Lower lobe of right lung (tissue), 2 donors: ENCODE measurements around the gene SCYL2. TPM values are rescaled to one million over a fixed set of nuclear protein-coding genes. Genes with fewer than 3 reads are reported as not detected.
"Not testable (repeated sequence)": the region's sequence is repeated elsewhere in the genome, so short reads cannot be mapped to it uniquely, and the experiment has no call there.

Experiments
- ATAC-seq, 2 donors: fragments of 200-7000 bp; cut with Tn5 transposase; one replicate each; pipeline ENCODE4 v1.9.1; 2020 to 2022; ENCODE audit warnings: mild to moderate bottlenecking in 2 of 2, moderate library complexity in 2 of 2
- DNase-seq: peaks from one replicate; pipeline ENCODE4 v3.0.0-alpha.2; 2020
- H3K27ac ChIP-seq: fragments of 200-600 bp; one replicate; pipeline ENCODE4 v1.8.0; 2022
- H3K27me3 ChIP-seq: fragments of 200-600 bp; one replicate; pipeline ENCODE4 v1.8.0; 2022; ENCODE audit warnings: low read depth
- H3K36me3 ChIP-seq: fragments of 200-600 bp; one replicate; pipeline ENCODE4 v1.8.0; 2022; ENCODE audit warnings: mild to moderate bottlenecking
- H3K4me1 ChIP-seq: fragments of 200-600 bp; one replicate; pipeline ENCODE4 v1.8.0; 2022
- H3K4me3 ChIP-seq: fragments of 200-600 bp; one replicate; pipeline ENCODE4 v1.8.0; 2022; ENCODE audit warnings: mild to moderate bottlenecking
- H3K9me3 ChIP-seq: fragments of 200-600 bp; one replicate; pipeline ENCODE4 v1.8.0; 2022
- intact Hi-C: fragments of 100-400 bp; cut with DNase I; formaldehyde crosslinking; loops from one replicate; pipeline ENCODE4 v1.11.0; 2022
- total RNA-seq: library from RNA; stranded (reverse); fragmentation: NEBNext Ultra II Directional; extraction: Animal tissue kit (Norgen Biotek cat#: 25700); gene quantifications from one replicate; pipeline ENCODE4 v1.2.1, GENCODE V29; 2021
- TF ChIP-seq, protein P1 (sequence below): fragments of 200-600 bp; IDR thresholded peaks from one replicate; pipeline ENCODE4 v1.8.0; 2022; ENCODE audit warnings: antibody characterized with exemption, mild to moderate bottlenecking
- donor health status: DM: no; HTN: yes; CAD: no; lungs with severe emphysema.

SCYL2 gene
- total RNA-seq, 1 donor from 2014 or later: 45.0 TPM

DNA sequence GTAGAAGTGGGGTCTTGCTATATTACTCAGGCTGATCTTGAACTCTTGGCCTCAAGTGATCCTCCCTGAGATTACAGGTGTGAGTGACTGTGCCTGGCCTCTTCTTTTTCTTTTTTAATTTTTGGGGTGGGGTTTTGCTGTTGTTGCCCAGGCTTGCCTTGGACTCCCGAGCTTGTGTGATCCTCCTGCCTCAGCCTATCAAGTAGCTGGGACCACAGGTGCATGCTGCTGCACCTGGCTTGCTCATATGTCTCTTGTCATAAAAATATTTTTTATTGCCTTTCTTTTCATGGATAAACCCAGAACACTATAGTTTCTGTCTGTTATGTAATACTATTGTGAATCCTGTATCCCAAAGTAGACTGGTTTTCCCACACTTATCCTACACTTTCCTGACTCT, 26.0 kb downstream of the SCYL2 start:
- Histone ChIP-seq H3K27ac (no peak overlapping the region), H3K4me1 (no peaks in the 10 kb centered on the region), H3K27me3 (no peaks in the 10 kb centered on the region), H3K4me3 (no peak overlapping the region), H3K36me3 (peaks cover 40% of the 10 kb centered on the region), H3K9me3 (no peaks in the 10 kb centered on the region)
- no peak for ATAC-seq
- no peak for DNase-seq
- intact Hi-C loops: no loop called here
- TF ChIP-seq, protein P1, sequence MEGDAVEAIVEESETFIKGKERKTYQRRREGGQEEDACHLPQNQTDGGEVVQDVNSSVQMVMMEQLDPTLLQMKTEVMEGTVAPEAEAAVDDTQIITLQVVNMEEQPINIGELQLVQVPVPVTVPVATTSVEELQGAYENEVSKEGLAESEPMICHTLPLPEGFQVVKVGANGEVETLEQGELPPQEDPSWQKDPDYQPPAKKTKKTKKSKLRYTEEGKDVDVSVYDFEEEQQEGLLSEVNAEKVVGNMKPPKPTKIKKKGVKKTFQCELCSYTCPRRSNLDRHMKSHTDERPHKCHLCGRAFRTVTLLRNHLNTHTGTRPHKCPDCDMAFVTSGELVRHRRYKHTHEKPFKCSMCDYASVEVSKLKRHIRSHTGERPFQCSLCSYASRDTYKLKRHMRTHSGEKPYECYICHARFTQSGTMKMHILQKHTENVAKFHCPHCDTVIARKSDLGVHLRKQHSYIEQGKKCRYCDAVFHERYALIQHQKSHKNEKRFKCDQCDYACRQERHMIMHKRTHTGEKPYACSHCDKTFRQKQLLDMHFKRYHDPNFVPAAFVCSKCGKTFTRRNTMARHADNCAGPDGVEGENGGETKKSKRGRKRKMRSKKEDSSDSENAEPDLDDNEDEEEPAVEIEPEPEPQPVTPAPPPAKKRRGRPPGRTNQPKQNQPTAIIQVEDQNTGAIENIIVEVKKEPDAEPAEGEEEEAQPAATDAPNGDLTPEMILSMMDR: no peak

DNA sequence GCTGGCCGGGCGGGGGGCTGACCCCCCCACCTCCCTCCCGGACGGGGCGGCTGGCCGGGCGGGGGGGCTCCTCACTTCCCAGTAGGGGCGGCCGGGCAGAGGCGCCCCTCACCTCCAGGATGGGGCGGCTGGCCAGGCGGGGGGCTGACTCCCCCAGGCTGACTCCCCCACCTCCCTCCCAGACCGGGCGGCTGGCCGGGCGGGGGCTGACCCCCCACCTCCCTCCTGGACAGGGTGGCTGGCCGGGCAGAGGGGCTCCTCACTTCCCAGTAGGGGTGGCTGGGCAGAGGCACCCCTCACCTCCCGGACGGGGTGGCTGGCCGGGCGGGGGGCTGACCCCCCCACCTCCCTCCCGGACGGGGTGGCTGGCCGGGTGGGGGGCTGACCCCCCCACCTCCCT, 27.4 kb downstream of the SCYL2 start:
- ATAC-seq, H3K4me3 ChIP-seq, H3K27ac ChIP-seq, H3K9me3 ChIP-seq, H3K27me3 ChIP-seq, DNase-seq, H3K4me1 ChIP-seq, intact Hi-C loops: not testable (repeated sequence)
- peaks cover 53% of the 10 kb centered on the region for H3K36me3 ChIP-seq

DNA sequence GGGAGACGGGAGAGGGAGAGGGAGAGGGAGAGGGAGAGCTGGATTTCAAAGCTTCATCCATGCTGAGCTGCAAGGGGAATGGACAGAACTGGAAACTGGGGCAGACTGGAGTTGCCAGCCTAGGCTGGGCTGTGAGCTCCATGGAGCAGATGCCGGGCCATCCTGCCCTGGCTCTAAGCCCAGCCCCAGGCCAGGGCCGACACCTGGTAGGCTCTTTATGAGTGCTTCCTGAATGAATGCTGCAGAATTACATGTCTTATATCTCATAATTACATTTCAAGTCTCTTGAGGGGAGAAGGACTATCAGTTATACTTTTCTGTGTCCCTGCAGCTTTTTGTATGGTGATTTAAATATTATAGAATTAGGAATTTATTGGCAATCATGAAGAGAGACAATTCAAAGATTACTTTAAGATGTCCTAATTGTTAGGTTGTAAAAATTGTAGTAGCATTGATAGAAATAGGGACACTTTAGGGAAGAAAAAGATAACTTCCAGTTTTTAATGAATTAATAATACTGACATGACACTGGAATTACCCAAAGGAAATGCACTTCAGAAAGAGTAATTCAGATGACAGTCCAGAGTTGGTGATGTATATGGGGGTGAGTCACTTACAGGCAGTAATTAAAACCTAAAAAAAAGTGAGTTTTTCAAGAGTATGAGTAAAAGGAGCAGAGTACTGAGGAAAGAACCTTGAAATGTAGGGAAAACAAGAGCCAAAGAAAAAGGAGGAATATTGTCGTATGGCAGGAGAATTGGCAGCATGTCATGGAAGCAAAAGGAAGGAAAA, 29.0 kb downstream of the SCYL2 start:
- no peak overlapping the region for H3K4me3 ChIP-seq
- H3K9me3 ChIP-seq: no peaks in the 10 kb centered on the region
- peaks cover 62% of the 10 kb centered on the region for H3K36me3 ChIP-seq
- no peak overlapping the region for H3K27ac ChIP-seq
- no peak for ATAC-seq
- no peaks in the 10 kb centered on the region for H3K27me3 ChIP-seq
- H3K4me1 ChIP-seq: no peaks in the 10 kb centered on the region
- no peak for DNase-seq
- intact Hi-C loops: no loop called here
- TF ChIP-seq, protein P1: no peak

DNA sequence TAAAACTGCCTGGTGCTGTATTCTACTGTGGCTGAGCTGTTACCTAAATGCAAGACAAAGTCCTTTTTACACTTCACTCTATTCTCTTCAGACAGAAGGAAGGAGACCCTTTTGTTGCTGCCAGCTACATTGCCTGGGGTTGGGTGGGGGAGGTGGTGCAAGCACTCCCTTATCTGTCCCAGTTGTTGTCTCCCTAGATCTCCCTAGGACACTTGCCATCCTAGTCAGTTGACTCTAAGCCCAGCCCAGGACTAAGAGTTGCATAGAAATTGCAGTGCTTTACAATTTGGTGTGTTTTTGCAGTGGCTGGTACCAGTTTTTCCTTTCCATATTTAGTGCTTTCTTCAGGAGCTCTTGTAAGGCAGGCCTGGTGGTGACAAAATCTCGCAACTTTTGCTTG, 35.1 kb downstream of the SCYL2 start:
- Histone ChIP-seq H3K4me3 (no peak overlapping the region), H3K36me3 (peaks cover 65% of the 10 kb centered on the region), H3K9me3 (peaks cover 2% of the 10 kb centered on the region), H3K4me1 (no peaks in the 10 kb centered on the region), H3K27ac (no peak overlapping the region), H3K27me3 (no peaks in the 10 kb centered on the region)
- DNase-seq (no peak), ATAC-seq (no peak)
- TF ChIP-seq, protein P1: no peak
- intact Hi-C loops: no loop called here

DNA sequence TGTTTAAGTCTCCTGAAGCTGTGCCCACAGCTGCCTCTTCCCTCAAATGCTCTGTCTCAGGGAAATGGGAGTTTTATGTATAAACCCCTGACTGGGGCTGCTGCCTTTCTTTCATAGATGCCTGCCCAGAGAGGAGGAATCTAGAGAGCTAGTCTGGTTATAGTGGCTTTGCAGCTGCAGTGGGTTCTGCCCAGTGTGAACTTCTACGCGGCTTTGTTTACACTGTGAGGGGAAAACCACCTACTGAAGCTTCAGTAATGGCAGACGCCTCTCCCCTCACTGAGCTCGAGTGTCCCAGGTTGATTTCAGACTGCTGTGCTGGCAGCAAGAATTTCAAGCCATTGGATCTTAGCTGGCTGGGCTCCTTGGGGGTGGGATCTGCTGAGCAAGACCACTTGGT, 36.9 kb downstream of the SCYL2 start:
- Histone ChIP-seq H3K36me3 (peaks cover 47% of the 10 kb centered on the region), H3K9me3 (peaks cover 3% of the 10 kb centered on the region), H3K4me3 (no peak overlapping the region), H3K27ac (no peak overlapping the region), H3K4me1 (no peaks in the 10 kb centered on the region), H3K27me3 (no peaks in the 10 kb centered on the region)
- intact Hi-C loops: no loop called here
- TF ChIP-seq, protein P1: no peak
- DNase-seq (no peak), ATAC-seq (no peak)

DNA sequence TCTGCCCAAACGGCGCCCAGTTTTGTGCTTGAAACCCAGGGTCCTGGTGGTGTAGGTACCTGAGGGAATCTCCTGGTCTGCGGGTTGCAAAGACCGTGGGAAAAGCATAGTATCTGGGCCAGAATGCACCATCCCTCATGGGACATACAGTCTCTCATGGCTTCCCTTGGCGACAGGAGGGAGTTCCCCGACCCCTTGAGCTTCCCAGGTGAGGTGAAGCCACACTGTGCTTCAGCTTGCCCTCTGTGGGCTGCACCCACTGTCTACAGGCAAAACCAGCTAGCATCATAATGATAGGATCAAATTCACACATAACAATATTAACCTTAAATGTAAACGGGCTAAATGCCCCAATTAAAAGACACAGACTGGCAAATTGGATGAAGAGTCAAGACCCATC, 37.4 kb downstream of the SCYL2 start:
- intact Hi-C loops: not testable (repeated sequence)
- H3K36me3 ChIP-seq: peaks cover 42% of the 10 kb centered on the region

DNA sequence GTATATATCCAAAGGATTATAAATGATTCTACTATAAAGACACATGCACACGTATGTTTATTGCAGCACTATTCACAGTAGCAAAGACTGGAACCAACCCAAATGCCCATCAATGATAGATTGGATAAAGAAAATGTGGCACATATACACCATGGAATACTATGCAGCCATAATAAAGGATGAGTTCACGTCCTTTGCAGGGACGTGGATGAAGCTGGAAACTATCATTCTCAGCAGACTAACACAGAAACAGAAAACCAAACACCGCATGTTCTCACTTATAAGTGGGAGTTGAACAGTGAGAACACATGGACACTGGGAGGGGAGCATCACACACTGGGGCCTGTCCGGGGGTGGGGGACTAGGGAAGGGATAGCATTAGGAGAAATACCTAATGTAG, 41.2 kb downstream of the SCYL2 start:
- ATAC-seq, H3K27ac ChIP-seq: not testable (repeated sequence)

More for the DNA sequence above, 37.4 kb downstream of the SCYL2 start:
- H3K4me1 ChIP-seq, H3K27me3 ChIP-seq, H3K4me3 ChIP-seq, DNase-seq, ATAC-seq, H3K27ac ChIP-seq, H3K9me3 ChIP-seq: not testable (repeated sequence)

More for the DNA sequence above, 41.2 kb downstream of the SCYL2 start:
- DNase-seq, H3K27me3 ChIP-seq, H3K9me3 ChIP-seq, H3K4me3 ChIP-seq, H3K4me1 ChIP-seq, intact Hi-C loops: not testable (repeated sequence)
- peaks cover 45% of the 10 kb centered on the region for H3K36me3 ChIP-seq
